Esophagus muscularis mucosa (tissue), 4 donors: Measurements from ENCODE around the gene RPS17. TPM values are rescaled to one million over a fixed set of nuclear protein-coding genes. Genes with fewer than 3 reads are reported as not detected.

Source experiments
- DNase-seq: peaks from one replicate; pipeline ENCODE4 v3.0.0-alpha.2; 2017; ENCODE audit errors: extremely low spot score
- H3K27ac ChIP-seq, 4 donors: fragments of 200-600 bp; sonication (generic); replicated peaks in 1 of 4; 1 replicate in 3 of 4; 2 replicates in 1 of 4; pipeline ENCODE4 v1.5.1; 2016 to 2019; ENCODE audit warnings: mild to moderate bottlenecking in 1 of 4
- H3K27me3 ChIP-seq, 4 donors: fragments of 200-600 bp; sonication (generic); one replicate each; pipeline versions ENCODE4 v1.5.1 to v1.6.0; 2016 to 2019
- H3K36me3 ChIP-seq, 4 donors: fragments of 200-600 bp; sonication (generic); one replicate each; pipeline ENCODE4 v1.5.1; 2016 to 2019
- H3K4me1 ChIP-seq, 4 donors: fragments of 200-600 bp; sonication (generic); one replicate each; pipeline ENCODE4 v1.5.1; 2016 to 2019
- H3K4me3 ChIP-seq, 4 donors: fragments of 200-600 bp; sonication (generic); 1 replicate in 2 of 4; 2 replicates in 2 of 4; pipeline ENCODE4 v1.5.1; 2016 to 2019; ENCODE audit warnings: mild to moderate bottlenecking in 4 of 4, moderate library complexity in 1 of 4
- H3K9me3 ChIP-seq, 4 donors: fragments of 200-600 bp; sonication (generic); 1 replicate in 3 of 4; 2 replicates in 1 of 4; pipeline ENCODE4 v1.5.1; 2016 to 2019
- CTCF ChIP-seq, 3 experiments: fragments of 200-600 bp in 2 of 3; fragments of 450-650 bp in 1 of 3; sonication (generic) in 2 of 3; IDR thresholded peaks; one replicate each; pipeline ENCODE4 v1.5.1; 2017 to 2019; ENCODE audit warnings: antibody characterized with exemption in 3 of 3, mild to moderate bottlenecking in 2 of 3, moderate library complexity in 1 of 3
- EP300 ChIP-seq: sonication (generic); formaldehyde crosslinking; IDR thresholded peaks from one replicate; pipeline ENCODE4 v1.6.1; 2017; ENCODE audit warnings: antibody characterized with exemption
- POLR2A ChIP-seq: fragments of 450-650 bp; IDR thresholded peaks from one replicate; pipeline ENCODE4 v1.6.1; 2017; ENCODE audit warnings: antibody characterized with exemption, moderate library complexity, mild to moderate bottlenecking, low read depth
- POLR2AphosphoS5 ChIP-seq, 2 donors: sonication (generic); formaldehyde crosslinking; IDR thresholded peaks; one replicate each; pipeline ENCODE4 v1.6.1; 2017; ENCODE audit warnings: antibody characterized with exemption in 2 of 2
- WGBS: methylation state at CpG from one replicate; pipeline ENCODE4 v1.1.5; 2018; 5-methylcytosine and 5-hydroxymethylcytosine counted together
- intact Hi-C: fragments of 100-400 bp; cut with DNase I; formaldehyde crosslinking; loops from one replicate; pipeline ENCODE4 v1.15.1; 2023
- total RNA-seq, 4 donors: library from RNA; depleted of rRNA; stranded (reverse); fragments of >200 nt; gene quantifications; one replicate each; pipeline versions ENCODE4 v1.1.0 to v1.2.1, GENCODE V29; 2016

RPS17 gene
- total RNA-seq, 4 donors from 2014 or later, result 1,410 to 2,934 (median 1,998) TPM

GRCh38 chr15:82551646-82552247 lies 11.5 kb upstream of the RPS17 start:
- Histone ChIP-seq H3K4me1 (no peaks in the 10 kb centered on the region), H3K4me3 (no peak overlapping the region), H3K27ac (no peak overlapping the region), H3K9me3 (no peaks in the 10 kb centered on the region), H3K36me3 (peaks cover 0 to 53% (median 11%) of the 10 kb centered on the region in 4 donors), H3K27me3 (no peaks in the 10 kb centered on the region)
- WGBS, result 83% methylated on average over 5 of the region's 5 CpGs
- no peak for TF ChIP-seq POLR2A
- TF ChIP-seq POLR2AphosphoS5 (IDR thresholded peaks at IDR 0.05), result no peak
- TF ChIP-seq EP300, result no peak
- TF ChIP-seq CTCF (IDR thresholded peaks at IDR 0.05), result no peak
- intact Hi-C loops, result no loop called here
- DNase-seq, result no peak

- intact Hi-C loops, result no loop called here
- WGBS, result 97% methylated on average over 5 of the region's 9 CpGs
- H3K36me3 ChIP-seq, result peaks cover 0 to 67% (median 11%) of the 10 kb centered on the region in 4 donors
These were observed 9.0 kb upstream of the RPS17 start for GRCh38 chr15:82549199-82549665.

GRCh38 chr15:82548700-82549099 lies 8.4 kb upstream of the RPS17 start:
- no peak for TF ChIP-seq CTCF (IDR thresholded peaks at IDR 0.05)
- TF ChIP-seq EP300, result no peak
- no peak for TF ChIP-seq POLR2AphosphoS5 (IDR thresholded peaks at IDR 0.05)
- no peak for TF ChIP-seq POLR2A
- Histone ChIP-seq H3K27ac (no peak overlapping the region), H3K9me3 (no peaks in the 10 kb centered on the region), H3K27me3 (no peaks in the 10 kb centered on the region), H3K4me1 (no peaks in the 10 kb centered on the region), H3K4me3 (no peak overlapping the region), H3K36me3 (peaks cover 0 to 66% (median 11%) of the 10 kb centered on the region in 4 donors)
- 100% methylated on average over 2 of the region's 2 CpGs for WGBS
- intact Hi-C loops, result no loop called here
- DNase-seq, result no peak

More at GRCh38 chr15:82549199-82549665, 9.0 kb upstream of the RPS17 start:
- H3K27me3 ChIP-seq, result no peaks in the 10 kb centered on the region
- no peaks in the 10 kb centered on the region for H3K4me1 ChIP-seq
- DNase-seq, result no peak
- no peak overlapping the region for H3K4me3 ChIP-seq
- TF ChIP-seq POLR2AphosphoS5 (IDR thresholded peaks at IDR 0.05) (no peak), POLR2A (no peak), EP300 (no peak)
- H3K9me3 ChIP-seq, result no peaks in the 10 kb centered on the region
- H3K27ac ChIP-seq, result no peak overlapping the region

- TF ChIP-seq POLR2A (no peak), EP300 (no peak), CTCF (IDR thresholded peaks at IDR 0.05) (no peak), POLR2AphosphoS5 (IDR thresholded peaks at IDR 0.05) (no peak)
- Histone ChIP-seq H3K9me3 (no peaks in the 10 kb centered on the region), H3K4me1 (peaks cover 6 to 13% (median 9%) of the 10 kb centered on the region in 4 donors), H3K4me3 (no peak overlapping the region), H3K36me3 (peaks cover 0 to 34% (median 4%) of the 10 kb centered on the region in 4 donors), H3K27me3 (no peaks in the 10 kb centered on the region), H3K27ac (no peak overlapping the region)
- intact Hi-C loops, result no loop called here
- whole genome bisulfite sequencing, result 87% methylated on average over 5 of the region's 6 CpGs
- no peak for DNase-seq
These were observed 5.2 kb upstream of the RPS17 start for GRCh38 chr15:82545478-82545877.

GRCh38 chr15:82545002-82545401 lies 4.7 kb upstream of the RPS17 start:
- Histone ChIP-seq H3K27ac (no peak overlapping the region), H3K9me3 (no peaks in the 10 kb centered on the region), H3K4me3 (no peak overlapping the region), H3K36me3 (peaks cover 0 to 29% (median 4%) of the 10 kb centered on the region in 4 donors), H3K27me3 (no peaks in the 10 kb centered on the region), H3K4me1 (peaks cover 6 to 13% (median 9%) of the 10 kb centered on the region in 4 donors)
- TF ChIP-seq CTCF (IDR thresholded peaks at IDR 0.05) (no peak), POLR2A (no peak), EP300 (no peak), POLR2AphosphoS5 (IDR thresholded peaks at IDR 0.05) (no peak)
- no peak for DNase-seq
- intact Hi-C loops, result no loop called here
- WGBS, result 62% methylated on average over 3 of the region's 3 CpGs
